ENCODE data around the gene RND2. TPM values are rescaled to one million over a fixed set of nuclear protein-coding genes. Genes with fewer than 3 reads are reported as not detected.

RND2 gene
- total and polyA plus RNA-seq, 2 of the 13 experiments (the other 11 are each of a cell fraction or from before 2014, with no cell fraction given), result 0.05 to 0.11 TPM

- TF ChIP-seq CEBPZ (IDR thresholded peaks at IDR 0.05; ENCODE audit: low read length) (no peak), RARA (CRISPR knock-in tag; IDR thresholded peaks at IDR 0.05) (0 out of 2 replicates have a peak, but pooled peaks have one; percentile 1), HOXD1 (CRISPR knock-in tag; IDR thresholded peaks at IDR 0.05) (no peak), FOXP4 (CRISPR knock-in tag; IDR thresholded peaks at IDR 0.05) (peak; percentile 12; the same call in 1 of the 2 replicates), SIN3B (IDR thresholded peaks at IDR 0.05; ENCODE audit: low read length) (0 out of 2 replicates have a peak, but pooled peaks have one; percentile 51), ZNF703 (CRISPR knock-in tag; IDR thresholded peaks at IDR 0.05; ENCODE audit: borderline replicate concordance) (no peak), PBX3 (CRISPR knock-in tag; IDR thresholded peaks at IDR 0.05; ENCODE audit: borderline replicate concordance) (no peak), NKX3-1 (CRISPR knock-in tag; IDR thresholded peaks at IDR 0.05) (no peak), PHF8 (CRISPR knock-in tag; IDR thresholded peaks at IDR 0.05) (peak; percentile 85), ZMYM2 (CRISPR knock-in tag; IDR thresholded peaks at IDR 0.05) (no peak), ZNF317 (CRISPR knock-in tag; IDR thresholded peaks at IDR 0.05) (no peak), TGIF2 (CRISPR knock-in tag; IDR thresholded peaks at IDR 0.05) (peak; percentile 91), ZNF878 (CRISPR knock-in tag; IDR thresholded peaks at IDR 0.05) (no peak), CEBPG (CRISPR knock-in tag; IDR thresholded peaks at IDR 0.05) (0 out of 2 replicates have a peak, but pooled peaks have one; percentile 12), CREM (IDR thresholded peaks at IDR 0.05) (no peak), CREM (CRISPR knock-in tag; IDR thresholded peaks at IDR 0.05) (peak; percentile 55; the same call in 1 of the 2 replicates), BRCA1 (CRISPR knock-in tag; IDR thresholded peaks at IDR 0.05) (no peak), PAWR (CRISPR knock-in tag; IDR thresholded peaks at IDR 0.05; ENCODE audit: borderline replicate concordance) (no peak), TEAD3 (CRISPR knock-in tag; optimal IDR thresholded peaks at IDR 0.05; ENCODE audit: borderline replicate concordance) (peak; percentile 32), RNF2 (conservative IDR thresholded peaks at IDR 0.05; ENCODE audit: low read depth) (no peak), ZNF615 (CRISPR knock-in tag; IDR thresholded peaks at IDR 0.05; ENCODE audit: borderline replicate concordance) (no peak), ZNF737 (CRISPR knock-in tag; IDR thresholded peaks at IDR 0.05; ENCODE audit: borderline replicate concordance) (no peak), BCLAF1 (IDR thresholded peaks at IDR 0.05) (no peak), ZNF367 (CRISPR knock-in tag; IDR thresholded peaks at IDR 0.05; ENCODE audit: borderline replicate concordance) (peak; percentile 57; the same call in 1 of the 2 replicates)
Measured at GRCh38 chr17:42980274-42980765, 44.7 kb upstream of the RND2 start, which contains the start of gene RUNDC1 (continued).

Measured in HepG2 (cell line).